Thyroid gland (tissue), 4 donors: ENCODE data around the gene METTL15.

Experiments
- POLR2A ChIP-seq, 2 donors: fragments of 450-650 bp; IDR thresholded peaks; one replicate each; pipeline ENCODE4 v1.6.1; 2017; ENCODE audit warnings: antibody characterized with exemption in 2 of 2, mild to moderate bottlenecking in 2 of 2, moderate library complexity in 1 of 2
- TF ChIP-seq, protein P1 (sequence below), 6 experiments: fragments of 200-600 bp in 3 of 6; fragments of 450-650 bp in 3 of 6; sonication (generic) in 3 of 6; IDR thresholded peaks; one replicate each; pipeline ENCODE4 v1.5.1; 2016 to 2019; ENCODE audit warnings: antibody characterized with exemption in 6 of 6, mild to moderate bottlenecking in 2 of 6, inconsistent platforms in 1 of 6, moderate library complexity in 1 of 6

DNA sequence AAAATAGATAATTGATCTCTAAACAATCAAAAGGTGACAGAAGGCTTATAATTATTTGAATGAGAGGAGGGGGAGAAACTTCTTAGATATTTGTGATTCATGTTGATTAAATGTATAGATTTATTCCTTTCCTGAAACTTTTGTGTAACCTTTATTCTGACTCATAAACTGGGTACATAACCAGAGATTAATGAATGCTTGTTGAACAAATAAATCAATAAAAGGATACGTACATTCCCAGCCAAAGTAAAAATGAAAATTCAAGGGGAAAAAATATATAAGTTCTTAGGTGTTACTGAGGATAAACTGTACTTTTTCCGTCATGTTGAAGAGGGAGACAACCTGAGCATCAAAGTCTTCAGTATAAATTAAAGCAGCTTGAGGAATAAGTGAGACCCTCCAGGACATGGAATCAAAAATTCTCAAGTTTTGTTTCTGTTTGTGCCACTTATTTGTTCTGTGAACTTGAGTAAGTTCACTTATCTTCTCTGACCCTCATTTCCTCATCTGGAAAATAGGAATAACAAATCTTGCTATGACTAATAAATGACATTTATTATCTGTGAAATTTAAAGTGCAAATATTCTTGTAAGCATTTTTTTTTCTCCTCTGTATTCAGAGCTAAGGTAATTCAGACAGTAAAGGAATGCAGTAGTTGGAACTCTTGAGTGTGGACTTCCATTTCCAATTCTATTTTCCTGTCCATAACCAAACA is 195.4 kb downstream of the METTL15 start:
- TF ChIP-seq, protein P1, sequence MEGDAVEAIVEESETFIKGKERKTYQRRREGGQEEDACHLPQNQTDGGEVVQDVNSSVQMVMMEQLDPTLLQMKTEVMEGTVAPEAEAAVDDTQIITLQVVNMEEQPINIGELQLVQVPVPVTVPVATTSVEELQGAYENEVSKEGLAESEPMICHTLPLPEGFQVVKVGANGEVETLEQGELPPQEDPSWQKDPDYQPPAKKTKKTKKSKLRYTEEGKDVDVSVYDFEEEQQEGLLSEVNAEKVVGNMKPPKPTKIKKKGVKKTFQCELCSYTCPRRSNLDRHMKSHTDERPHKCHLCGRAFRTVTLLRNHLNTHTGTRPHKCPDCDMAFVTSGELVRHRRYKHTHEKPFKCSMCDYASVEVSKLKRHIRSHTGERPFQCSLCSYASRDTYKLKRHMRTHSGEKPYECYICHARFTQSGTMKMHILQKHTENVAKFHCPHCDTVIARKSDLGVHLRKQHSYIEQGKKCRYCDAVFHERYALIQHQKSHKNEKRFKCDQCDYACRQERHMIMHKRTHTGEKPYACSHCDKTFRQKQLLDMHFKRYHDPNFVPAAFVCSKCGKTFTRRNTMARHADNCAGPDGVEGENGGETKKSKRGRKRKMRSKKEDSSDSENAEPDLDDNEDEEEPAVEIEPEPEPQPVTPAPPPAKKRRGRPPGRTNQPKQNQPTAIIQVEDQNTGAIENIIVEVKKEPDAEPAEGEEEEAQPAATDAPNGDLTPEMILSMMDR (IDR thresholded peaks at IDR 0.05): no peak
- TF ChIP-seq POLR2A (IDR thresholded peaks at IDR 0.05): no peak
